NCI-H526 treated with DMSO at 0.1 percent for 48 hours (cell line): Measurements from ENCODE around the gene OR8D4.
"Not testable (repeated sequence)": the region's sequence is repeated elsewhere in the genome, so short reads cannot be mapped to it uniquely, and the experiment has no call there.

Experiments
- DNase-seq: peaks from one replicate; lab custom pipeline; 2025; lab: John Stamatoyannopoulos, UW

The OR8D4 gene

DNA sequence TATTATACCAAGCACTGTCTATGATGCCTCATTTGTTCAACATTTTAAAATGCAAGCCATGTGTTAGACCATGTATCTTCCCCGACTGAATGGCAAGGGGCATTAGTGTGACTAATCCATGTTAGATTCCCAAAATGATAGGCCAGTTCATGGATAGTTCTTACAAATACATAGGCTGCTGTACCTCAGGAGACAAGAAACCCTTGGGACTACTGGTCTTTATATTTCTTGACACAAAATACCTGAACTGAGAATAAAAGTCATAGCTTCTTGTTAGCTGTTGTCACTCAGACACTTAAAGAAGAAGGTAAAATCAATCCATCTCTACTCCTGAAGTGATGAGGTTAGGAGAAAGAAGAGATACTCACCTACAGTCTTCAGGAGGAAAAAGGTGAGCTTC lies at the start of gene OR8D4:
Gene OR8D4 (plus strand): TSS at position 301 of the 400 bp plus-strand sequence. CDS start 4,265 bp downstream, outside the sequence.
- DNase-seq = no peak

DNA sequence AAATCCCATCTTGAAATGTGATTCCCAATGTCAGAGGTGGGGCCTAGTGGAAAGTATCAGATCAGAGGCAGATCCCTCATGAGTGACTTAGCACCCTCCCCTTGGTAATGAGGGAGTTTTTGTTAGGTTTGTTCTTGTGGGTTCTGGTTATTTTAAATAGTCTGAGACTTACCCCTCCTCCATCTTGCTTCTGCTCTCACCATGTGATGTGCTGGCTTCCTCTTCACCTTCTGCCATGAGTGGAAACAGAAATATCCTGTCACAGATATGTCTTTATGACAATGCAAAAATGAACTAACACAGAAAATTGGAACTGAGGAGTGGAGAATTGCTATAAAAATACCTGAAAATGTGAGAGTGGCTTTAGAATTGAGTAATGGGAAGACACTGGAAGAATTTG lies 49.6 kb upstream of the OR8D4 start:
- DNase-seq = no peak

- no peak for DNase-seq
Measured at GRCh38 chr11:123853038-123853437, 48.9 kb upstream of the OR8D4 start.

DNA sequence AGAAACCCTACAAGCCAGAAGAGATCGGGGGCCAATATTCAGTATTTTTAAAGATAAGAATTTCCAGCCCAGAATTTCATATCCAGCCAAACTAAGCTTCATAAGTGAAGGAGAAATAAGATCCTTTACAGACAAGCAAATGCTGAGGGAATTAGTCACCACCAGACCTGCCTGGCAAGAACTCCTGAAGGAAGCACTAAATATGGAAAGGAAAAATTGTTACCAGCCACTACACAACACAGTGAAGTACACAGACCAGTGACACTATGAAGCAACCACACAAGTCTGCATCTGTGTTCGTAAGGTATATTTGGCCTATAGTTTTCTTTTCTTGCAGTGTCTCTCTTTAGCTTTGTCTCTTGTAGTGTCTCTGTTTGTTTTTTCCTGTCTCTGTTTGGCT lies 45.5 kb upstream of the OR8D4 start:
- no peak for DNase-seq

DNA sequence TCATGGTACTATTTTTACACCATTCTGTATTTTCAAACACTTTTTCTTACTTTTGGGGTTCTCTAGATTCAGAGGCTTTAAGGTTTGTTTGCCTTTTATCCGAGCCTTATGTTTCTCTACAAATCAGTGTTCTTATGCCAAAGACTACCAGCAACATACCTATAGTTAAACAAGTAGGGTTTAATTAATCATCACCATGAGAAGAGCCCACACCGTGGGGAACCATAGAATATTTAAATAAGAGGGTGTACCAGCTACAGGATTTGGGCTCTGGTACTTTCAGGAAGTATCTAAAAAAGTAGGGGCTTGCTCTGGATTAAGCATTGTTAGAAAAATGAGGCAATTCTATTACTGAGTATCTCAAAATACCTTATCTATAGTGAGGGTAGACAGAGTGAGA lies 42.2 kb upstream of the OR8D4 start:
- no peak for DNase-seq

GRCh38 chr11:123865293-123865692 lies 36.7 kb upstream of the OR8D4 start:
- DNase-seq = not testable (repeated sequence)

- DNase-seq = not testable (repeated sequence)
Measured at GRCh38 chr11:123867795-123868194, 34.2 kb upstream of the OR8D4 start.

DNA sequence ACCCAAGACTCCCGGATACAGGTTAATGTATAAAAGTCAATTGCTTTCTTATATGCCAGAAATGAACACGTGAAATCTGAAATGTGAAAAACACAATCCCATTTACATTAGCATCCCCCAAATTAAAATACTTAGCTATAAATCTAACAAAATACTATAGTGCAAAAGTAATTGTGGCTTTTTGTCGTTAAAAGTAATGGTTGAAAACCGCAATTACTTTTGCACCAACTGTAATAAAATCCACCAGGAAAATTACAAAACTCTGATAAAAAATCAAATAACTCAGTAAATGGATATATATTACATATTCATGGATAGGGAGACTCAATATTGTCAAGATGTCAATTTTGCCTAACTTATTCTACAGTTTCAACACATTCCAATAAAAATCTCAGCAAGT lies 21.1 kb upstream of the OR8D4 start:
- DNase-seq = no peak

DNA sequence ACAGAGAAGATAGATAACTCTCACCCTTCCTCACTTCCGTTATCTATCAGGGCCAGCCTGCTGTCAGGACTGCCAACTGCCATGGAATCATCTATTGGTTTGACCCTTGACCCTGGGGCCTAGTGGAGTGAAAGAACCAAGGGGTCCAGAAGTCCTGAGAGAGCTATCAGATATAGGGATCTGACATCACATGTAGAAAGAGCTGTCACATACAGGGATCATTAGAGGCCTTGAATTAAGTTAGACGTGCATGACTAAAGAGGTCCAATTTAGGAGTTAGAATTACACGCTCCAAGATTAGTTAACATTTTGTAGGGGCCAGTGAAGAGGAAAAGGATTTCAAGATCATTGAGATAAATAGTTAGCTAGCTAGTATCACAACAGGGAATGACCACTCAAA lies 16.4 kb upstream of the OR8D4 start, which contains the start of gene TMEM225:
Gene TMEM225 (minus strand): TSS at position 101 of the 400 bp plus-strand sequence. CDS start 245 bp downstream, outside the sequence.
- DNase-seq = no peak

GRCh38 chr11:123892031-123892430 lies 9.9 kb upstream of the OR8D4 start:
- no peak for DNase-seq

GRCh38 chr11:123899792-123900191 lies 2.2 kb upstream of the OR8D4 start:
- DNase-seq = no peak

DNA sequence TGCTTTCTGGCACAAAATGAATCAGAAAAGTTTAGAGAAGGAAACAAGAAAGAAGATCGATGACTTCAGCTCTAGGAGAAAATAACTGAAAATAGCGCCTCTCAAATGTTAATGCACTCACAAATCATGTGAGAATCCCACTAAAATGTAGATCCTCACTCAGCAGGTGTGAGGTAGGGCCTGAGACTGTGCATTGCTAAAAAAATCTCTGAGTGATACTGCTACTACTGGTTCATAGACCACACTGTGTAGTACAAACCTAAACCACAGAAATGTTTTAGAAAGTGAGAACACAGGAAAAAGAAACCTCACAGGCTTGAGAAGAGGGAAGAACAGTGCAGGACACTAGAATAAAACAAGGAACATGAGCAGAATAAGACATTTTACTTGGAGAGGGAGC lies 2.0 kb downstream of the OR8D4 start:
- no peak for DNase-seq

DNA sequence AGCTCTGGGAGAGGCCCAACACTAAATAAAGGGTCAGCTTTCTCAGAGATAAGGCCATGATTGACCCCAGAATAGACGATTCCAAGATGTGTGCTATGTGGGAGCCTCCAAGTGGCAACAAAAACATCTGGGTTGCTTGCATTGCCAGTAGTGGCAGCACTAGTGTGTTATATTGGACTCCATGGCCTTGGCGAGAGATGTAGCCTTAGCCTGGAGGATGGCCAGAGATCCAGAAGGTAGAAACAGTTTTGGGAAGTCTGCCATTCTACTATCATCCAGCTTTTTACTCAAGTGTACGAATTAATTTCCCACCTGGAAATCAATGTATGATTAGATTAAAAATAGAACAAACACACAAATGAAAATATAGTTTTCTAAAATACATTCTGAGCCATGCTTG lies 3.0 kb downstream of the OR8D4 start:
- DNase-seq = no peak

DNA sequence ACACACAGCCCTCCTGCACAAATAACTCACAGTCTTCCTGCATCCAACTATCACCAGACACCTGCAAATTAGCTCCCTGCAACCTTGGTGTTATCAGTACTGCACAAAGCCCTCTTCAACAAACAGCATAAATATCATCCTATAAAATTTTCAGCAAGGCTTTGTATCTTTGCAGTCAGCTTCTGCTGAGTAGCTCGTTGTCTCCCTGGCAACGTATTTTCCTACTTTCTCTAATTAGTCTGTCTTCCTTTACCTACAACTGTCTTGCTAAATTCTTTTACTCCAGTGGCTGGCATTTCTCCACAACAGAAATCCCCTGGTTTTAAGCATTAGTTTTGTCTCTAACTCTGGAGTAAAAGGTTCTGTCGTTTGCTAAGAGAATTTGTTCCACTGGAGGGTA lies 3.9 kb downstream of the OR8D4 start:
- DNase-seq = peak; percentile 44

DNA sequence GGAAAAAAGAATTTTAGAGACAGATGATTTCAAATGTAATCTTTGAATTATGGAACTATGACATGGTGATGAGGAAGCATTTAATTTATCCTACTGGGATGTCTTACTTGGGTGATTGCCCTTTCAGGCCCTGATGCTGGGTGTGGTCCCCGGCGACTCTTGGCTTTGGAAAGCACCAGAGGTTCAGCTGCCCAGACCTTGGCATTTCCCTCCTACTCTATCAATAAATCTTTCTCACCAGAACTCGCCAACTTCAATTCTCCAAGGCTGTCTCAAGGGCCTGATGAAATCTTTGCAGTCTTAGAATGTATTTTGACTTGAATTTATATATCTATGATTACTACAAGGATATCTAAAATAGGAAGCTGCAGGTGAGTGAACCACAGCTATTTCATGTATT lies 19.0 kb downstream of the OR8D4 start:
- DNase-seq = no peak

- peak; percentile 71 for DNase-seq
Measured at GRCh38 chr11:123924027-123924426, 22.1 kb downstream of the OR8D4 start.

DNA sequence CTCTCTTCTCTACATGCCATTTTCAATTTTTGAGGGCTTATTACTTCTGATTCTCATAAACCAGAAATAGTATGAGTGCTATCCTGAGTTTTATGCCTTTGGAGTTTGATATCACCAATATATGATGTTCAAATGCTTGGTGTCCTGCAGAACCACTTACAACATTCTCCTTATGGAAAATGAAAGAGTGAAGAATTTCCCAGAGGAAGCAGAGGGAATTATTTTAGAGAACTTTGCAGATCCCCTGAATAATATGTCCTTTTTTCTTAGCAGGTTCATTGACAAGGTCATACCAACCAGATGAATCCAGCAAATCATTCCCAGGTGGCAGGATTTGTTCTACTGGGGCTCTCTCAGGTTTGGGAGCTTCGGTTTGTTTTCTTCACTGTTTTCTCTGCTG lies 37.4 kb downstream of the OR8D4 start, which contains the start of gene OR4D5:
Gene OR4D5 (plus strand): TSS at position 301 of the 400 bp plus-strand sequence. CDS start 0 bp downstream, at position 301.
- no peak for DNase-seq

- DNase-seq = no peak
Measured at GRCh38 chr11:123942413-123942812, 40.4 kb downstream of the OR8D4 start.

GRCh38 chr11:123943738-123944137 lies 41.8 kb downstream of the OR8D4 start, which contains the start of gene OR6T1:
OR6T1 (minus strand) TSS chr11:123943838; CDS start chr11:123943838, 0 bp downstream.
- DNase-seq = no peak

GRCh38 chr11:123945132-123945531 lies 43.2 kb downstream of the OR8D4 start:
- DNase-seq = no peak

DNA sequence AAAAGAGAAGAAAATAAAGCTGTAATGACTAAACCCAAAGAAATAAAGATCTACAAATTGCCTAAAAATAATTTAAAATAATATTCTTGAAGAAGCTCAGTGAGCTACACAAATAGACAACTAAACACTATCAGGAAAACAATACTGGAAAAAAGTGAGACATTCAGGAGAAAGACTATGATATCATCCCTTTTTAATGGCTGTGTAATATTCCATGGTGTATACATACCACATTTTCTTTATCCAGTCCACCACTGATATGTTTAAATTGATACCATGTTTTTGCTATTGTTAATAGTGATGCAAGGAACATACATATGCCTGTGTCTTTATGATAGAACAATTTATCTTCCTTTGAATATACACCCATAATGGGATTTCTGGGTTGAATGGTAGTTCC lies 54.8 kb downstream of the OR8D4 start:
- no peak for DNase-seq
